Astrocyte of the cerebellum (primary cell): ENCODE data around the gene C16orf74.

Source experiments
- DNase-seq: peaks from one replicate; pipeline ENCODE4 v3.0.0-alpha.2; 2011; ENCODE audit warnings: low read depth
- H3K4me3 ChIP-seq: 2 replicates; pipeline ENCODE4 v1.5.1; 2011; ENCODE audit warnings: mild to moderate bottlenecking, low read depth, low read length, moderate library complexity
- CTCF ChIP-seq: IDR thresholded peaks from 2 replicates; pipeline ENCODE4 v1.5.1; 2012; ENCODE audit warnings: low read length, low read depth, moderate library complexity, mild to moderate bottlenecking; ENCODE audit errors: missing control alignments
- in situ Hi-C: cut with HindIII; loops from 2 replicates; pipeline ENCODE4 v1.10.0; 2017; ENCODE audit warnings: low sequenced_read_pairs

C16orf74 gene

DNA sequence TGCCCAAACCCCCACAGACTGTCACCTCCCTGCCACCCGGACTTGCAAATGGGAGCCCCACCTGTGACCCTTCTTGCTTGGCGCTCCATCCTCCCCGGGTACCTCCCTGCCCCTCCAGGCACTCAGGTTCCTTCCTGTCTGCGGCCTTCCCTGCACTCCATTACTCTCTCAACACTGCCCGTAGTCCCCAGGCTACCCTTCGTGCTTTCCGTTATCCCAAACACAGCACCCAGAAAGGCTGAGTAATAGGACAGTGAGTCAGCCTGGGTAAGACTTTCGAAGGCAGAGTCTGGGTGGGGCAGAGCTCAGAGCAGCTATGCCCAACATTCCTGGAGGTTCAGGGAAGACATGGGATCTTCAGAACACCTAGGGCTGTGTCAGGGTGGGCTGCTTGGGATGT lies 16.6 kb upstream of the C16orf74 start:
- in situ Hi-C loops: no loop called here
- H3K4me3 ChIP-seq: no peak overlapping the region
- no peak for DNase-seq
- TF ChIP-seq CTCF: no peak

GRCh38 chr16:85765767-85766166 lies 14.9 kb upstream of the C16orf74 start:
- in situ Hi-C loops: no loop called here
- no peak overlapping the region for H3K4me3 ChIP-seq
- DNase-seq: no peak
- TF ChIP-seq CTCF: no peak

GRCh38 chr16:85765211-85765610 lies 14.3 kb upstream of the C16orf74 start:
- TF ChIP-seq CTCF: no peak
- no peak overlapping the region for H3K4me3 ChIP-seq
- DNase-seq: no peak
- in situ Hi-C loops: no loop called here

GRCh38 chr16:85763616-85764015 lies 12.7 kb upstream of the C16orf74 start:
- DNase-seq: no peak
- in situ Hi-C loops: no loop called here
- H3K4me3 ChIP-seq: no peak overlapping the region
- TF ChIP-seq CTCF: no peak

DNA sequence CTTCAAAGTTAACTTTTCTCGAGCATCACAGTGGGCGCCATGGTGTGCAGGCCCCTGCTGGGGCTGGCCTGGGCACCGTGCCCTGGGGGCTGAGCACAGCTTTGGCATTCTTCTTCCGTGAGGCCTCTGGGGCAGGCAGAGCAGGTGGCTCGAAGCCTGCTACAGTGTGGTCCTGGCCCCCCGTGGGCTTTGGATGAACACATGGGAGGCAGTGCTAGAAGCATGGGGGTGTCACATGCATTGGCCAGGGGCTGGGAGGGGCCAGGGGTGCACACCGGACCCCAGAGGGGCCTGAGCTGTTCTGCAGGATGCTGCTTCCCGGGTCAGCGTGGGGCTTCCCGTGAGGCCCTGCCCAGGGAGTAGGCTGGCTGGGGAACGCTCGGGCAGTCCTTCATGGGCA lies 12.1 kb upstream of the C16orf74 start:
- H3K4me3 ChIP-seq: no peak overlapping the region
- TF ChIP-seq CTCF: no peak
- DNase-seq: no peak
- in situ Hi-C loops: no loop called here

GRCh38 chr16:85761861-85762260 lies 11.0 kb upstream of the C16orf74 start:
- H3K4me3 ChIP-seq: no peak overlapping the region
- in situ Hi-C loops: no loop called here
- no peak for TF ChIP-seq CTCF
- no peak for DNase-seq
